GM18498 (cell line): Measurements from ENCODE around the gene ST8SIA5.
A peak's percentile ranks its signal among the peaks of the same experiment; 100 is the strongest.

Experiments
- ATAC-seq: cut with Tn5 transposase; IDR thresholded peaks from one replicate; pipeline ENCODE4 v1.9.1; 2021; ENCODE audit warnings: mild to moderate bottlenecking, moderate library complexity; ENCODE audit not compliant: unreplicated experiment

The ST8SIA5 gene

GRCh38 chr18:46715062-46715461 lies 41.8 kb downstream of the ST8SIA5 start:
- ATAC-seq = no peak

GRCh38 chr18:46712406-46712805 lies 44.4 kb downstream of the ST8SIA5 start:
- no peak for ATAC-seq

GRCh38 chr18:46711444-46711863 lies 45.4 kb downstream of the ST8SIA5 start:
- ATAC-seq = peak; percentile 53

- no peak for ATAC-seq
Observed at GRCh38 chr18:46706968-46707367, 49.9 kb downstream of the ST8SIA5 start.

- no peak for ATAC-seq
Observed at GRCh38 chr18:46705521-46705920, 51.3 kb downstream of the ST8SIA5 start.

GRCh38 chr18:46704816-46705215 lies 52.0 kb downstream of the ST8SIA5 start:
- no peak for ATAC-seq

- ATAC-seq = no peak
Observed at GRCh38 chr18:46704189-46704588, 52.7 kb downstream of the ST8SIA5 start.

- ATAC-seq = no peak
Observed at GRCh38 chr18:46702471-46702870, 54.4 kb downstream of the ST8SIA5 start.

- no peak for ATAC-seq
Observed at GRCh38 chr18:46700066-46700824, 56.6 kb downstream of the ST8SIA5 start.

GRCh38 chr18:46696702-46697101 lies 60.2 kb downstream of the ST8SIA5 start:
- ATAC-seq = no peak

GRCh38 chr18:46696268-46696667 lies 60.6 kb downstream of the ST8SIA5 start:
- ATAC-seq = no peak

- no peak for ATAC-seq
Observed at GRCh38 chr18:46693996-46694395, 62.9 kb downstream of the ST8SIA5 start.

- ATAC-seq = no peak
Observed at GRCh38 chr18:46688853-46689525, 67.9 kb downstream of the ST8SIA5 start.

GRCh38 chr18:46686186-46686585 lies 70.7 kb downstream of the ST8SIA5 start:
- ATAC-seq = no peak

GRCh38 chr18:46683252-46683651 lies 73.6 kb downstream of the ST8SIA5 start:
- no peak for ATAC-seq

GRCh38 chr18:46680784-46681695 lies 75.8 kb downstream of the ST8SIA5 start:
- ATAC-seq = no peak

- no peak for ATAC-seq
Observed at GRCh38 chr18:46679846-46680598, 76.8 kb downstream of the ST8SIA5 start.

- ATAC-seq = no peak
Observed at GRCh38 chr18:46678785-46679399, 78.0 kb downstream of the ST8SIA5 start.

GRCh38 chr18:46678041-46678440 lies 78.8 kb downstream of the ST8SIA5 start:
- no peak for ATAC-seq

GRCh38 chr18:46677611-46678010 lies 79.2 kb downstream of the ST8SIA5 start:
- no peak for ATAC-seq
